DND-41 (cell line): Measurements from ENCODE around the gene DYRK1A.

Source experiments
- EZH2 ChIP-seq: IDR thresholded peaks from 3 replicates; pipeline ENCODE4 v1.6.1; 2012; ENCODE audit warnings: borderline replicate concordance, low read depth, mild to moderate bottlenecking, moderate library complexity, low read length, inconsistent platforms; ENCODE audit not compliant: severe bottlenecking
- TF ChIP-seq, protein P1 (sequence below): IDR thresholded peaks from 2 replicates; pipeline ENCODE4 v1.5.1; 2012; ENCODE audit warnings: borderline replicate concordance, low read length, moderate library complexity, mild to moderate bottlenecking; ENCODE audit not compliant: poor library complexity, severe bottlenecking; ENCODE audit errors: extremely low read depth

DNA sequence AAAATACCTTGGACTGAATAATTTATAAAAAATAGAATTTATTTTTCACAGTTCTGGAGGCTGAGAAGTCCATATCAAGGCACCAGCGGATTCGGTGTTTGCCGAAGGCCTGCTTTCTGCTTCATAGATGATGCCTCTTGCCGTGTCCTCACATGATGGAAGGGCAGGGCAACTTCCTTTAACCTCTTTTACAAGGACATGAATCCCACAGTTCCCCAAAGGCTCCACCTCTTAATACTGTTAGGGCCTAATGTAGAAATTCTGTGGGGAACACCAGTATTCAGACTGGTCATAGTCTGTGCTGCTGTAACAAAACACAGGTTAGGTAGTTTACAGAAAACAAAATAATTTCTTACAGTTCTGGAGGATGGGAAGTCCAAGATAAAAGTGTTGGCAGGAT is 25.9 kb downstream of the DYRK1A start:
- TF ChIP-seq, protein P1, sequence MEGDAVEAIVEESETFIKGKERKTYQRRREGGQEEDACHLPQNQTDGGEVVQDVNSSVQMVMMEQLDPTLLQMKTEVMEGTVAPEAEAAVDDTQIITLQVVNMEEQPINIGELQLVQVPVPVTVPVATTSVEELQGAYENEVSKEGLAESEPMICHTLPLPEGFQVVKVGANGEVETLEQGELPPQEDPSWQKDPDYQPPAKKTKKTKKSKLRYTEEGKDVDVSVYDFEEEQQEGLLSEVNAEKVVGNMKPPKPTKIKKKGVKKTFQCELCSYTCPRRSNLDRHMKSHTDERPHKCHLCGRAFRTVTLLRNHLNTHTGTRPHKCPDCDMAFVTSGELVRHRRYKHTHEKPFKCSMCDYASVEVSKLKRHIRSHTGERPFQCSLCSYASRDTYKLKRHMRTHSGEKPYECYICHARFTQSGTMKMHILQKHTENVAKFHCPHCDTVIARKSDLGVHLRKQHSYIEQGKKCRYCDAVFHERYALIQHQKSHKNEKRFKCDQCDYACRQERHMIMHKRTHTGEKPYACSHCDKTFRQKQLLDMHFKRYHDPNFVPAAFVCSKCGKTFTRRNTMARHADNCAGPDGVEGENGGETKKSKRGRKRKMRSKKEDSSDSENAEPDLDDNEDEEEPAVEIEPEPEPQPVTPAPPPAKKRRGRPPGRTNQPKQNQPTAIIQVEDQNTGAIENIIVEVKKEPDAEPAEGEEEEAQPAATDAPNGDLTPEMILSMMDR, result no peak
- no peak for TF ChIP-seq EZH2
